Fibroblast of pulmonary artery (primary cell): ENCODE results near the gene PROSER1.
A peak's percentile ranks its signal among the peaks of the same experiment; 100 is the strongest.

Experiments used
- DNase-seq: peaks from one replicate; pipeline ENCODE4 v3.0.0-alpha.2; 2010; ENCODE audit warnings: low read depth
- H3K4me3 ChIP-seq: replicated peaks from 2 replicates; pipeline ENCODE4 v1.5.1; 2011; ENCODE audit warnings: low read depth, mild to moderate bottlenecking, control low read depth, low read length, moderate library complexity
- CTCF ChIP-seq: IDR thresholded peaks from 2 replicates; pipeline ENCODE4 v1.5.1; 2011; ENCODE audit warnings: mild to moderate bottlenecking, control low read depth, low read length, inconsistent platforms; ENCODE audit errors: missing control alignments

PROSER1 gene

GRCh38 chr13:39040206-39040605 lies 2.3 kb upstream of the PROSER1 start:
- TF ChIP-seq CTCF, result no peak
- DNase-seq, result peak; percentile 28
- H3K4me3 ChIP-seq, result no peak overlapping the region

- no peak for TF ChIP-seq CTCF
- no peak for DNase-seq
- peak overlapping the region; percentile 93 for H3K4me3 ChIP-seq
Observed at GRCh38 chr13:39039041-39039440, 1.2 kb upstream of the PROSER1 start.

- DNase-seq, result no peak
- no peak for TF ChIP-seq CTCF
- peak overlapping the region; percentile 93 for H3K4me3 ChIP-seq
Observed at GRCh38 chr13:39038569-39039030, 711 bp upstream of the PROSER1 start.

GRCh38 chr13:39037410-39037879 lies 444 bp downstream of the PROSER1 start:
- DNase-seq, result no peak
- H3K4me3 ChIP-seq, result peak overlapping the region; percentile 93
- no peak for TF ChIP-seq CTCF

- H3K4me3 ChIP-seq, result peak overlapping the region; percentile 93
- DNase-seq, result peak; percentile 44
- no peak for TF ChIP-seq CTCF
Observed at GRCh38 chr13:39036212-39036611, 1.7 kb downstream of the PROSER1 start.

GRCh38 chr13:39035799-39036198 lies 2.1 kb downstream of the PROSER1 start:
- DNase-seq, result no peak
- no peak for TF ChIP-seq CTCF
- peak overlapping the region; percentile 93 for H3K4me3 ChIP-seq

GRCh38 chr13:39035204-39035603 lies 2.7 kb downstream of the PROSER1 start:
- no peak for TF ChIP-seq CTCF

More at GRCh38 chr13:39035204-39035603, 2.7 kb downstream of the PROSER1 start:
- peak overlapping the region; percentile 93 for H3K4me3 ChIP-seq
- no peak for DNase-seq
